Endothelial cell of umbilical vein (primary cell): ENCODE results near the gene GALNT1. TPM values are rescaled to one million over a fixed set of nuclear protein-coding genes. Genes with fewer than 3 reads are reported as not detected.

ENCODE experiments used
- Bru-seq: library from RNA; stranded (reverse); fragments of 400-500 nt; gene quantifications from one replicate; lab custom pipeline; 2021; lab: Mats Ljungman, UMichigan
- BruChase-seq, 2 experiments: library from RNA; stranded (reverse); fragments of 400-500 nt; gene quantifications; one replicate each; lab custom pipeline; 2021; lab: Mats Ljungman, UMichigan
- BruUV-seq: library from RNA; stranded (reverse); fragments of 400-500 nt; replicated peaks from 2 replicates; lab custom pipeline; 2021; lab: Mats Ljungman, UMichigan
- CTCF ChIA-PET: fragments of 300-600, 350-600 bp; sonication (Branson Sonifier 250); formaldehyde crosslinking; loops from one replicate; lab custom pipeline; 2021; ENCODE audit warnings: antibody characterized with exemption, inconsistent platforms; lab: Charles Lee
- POLR2A ChIA-PET: fragments of 300-600, 350-600 bp; sonication (Branson Sonifier 250); formaldehyde crosslinking; loops from one replicate; lab custom pipeline; 2021; ENCODE audit warnings: antibody characterized with exemption, inconsistent platforms; lab: Charles Lee
- DNase-seq: peaks from one replicate; pipeline ENCODE4 v3.0.0-alpha.2; 2011; ENCODE audit warnings: low read depth, low spot score
- FAIRE-seq: peaks from 2 replicates; lab custom pipeline; 2011; peaks lifted over from hg19 to GRCh38; lab: Jason Lieb, UNC
- H2AFZ ChIP-seq: 2 replicates; pipeline ENCODE4 v1.6.0; 2012; ENCODE audit warnings: low read depth, low read length, control low read depth, inconsistent platforms
- H3K27ac ChIP-seq: 2 replicates; pipeline ENCODE4 v1.5.1; 2011; ENCODE audit warnings: low read depth, mild to moderate bottlenecking, control low read depth, low read length, moderate library complexity; ENCODE audit not compliant: insufficient read depth
- H3K27me3 ChIP-seq, 2 experiments: 2 replicates each; pipeline versions ENCODE4 v1.6.0 to v1.6.1; 2011; ENCODE audit warnings: low read length in 2 of 2, mixed read lengths in 1 of 2; ENCODE audit not compliant: control insufficient read depth in 2 of 2, insufficient read depth in 2 of 2
- H3K36me3 ChIP-seq, 2 experiments: 2 replicates in 1 of 2; 3 replicates in 1 of 2; pipeline ENCODE4 v1.5.1; 2011; ENCODE audit warnings: low read length in 2 of 2, mild to moderate bottlenecking in 1 of 2, moderate library complexity in 1 of 2; ENCODE audit not compliant: control insufficient read depth in 2 of 2, insufficient read depth in 2 of 2; ENCODE audit errors: extremely low read depth in 1 of 2
- H3K4me1 ChIP-seq: 3 replicates; pipeline ENCODE4 v1.5.1; 2011; ENCODE audit warnings: mild to moderate bottlenecking, low read length; ENCODE audit not compliant: control insufficient read depth, insufficient read depth; ENCODE audit errors: extremely low read depth
- H3K4me2 ChIP-seq: 2 replicates; pipeline ENCODE4 v1.6.1; 2011; ENCODE audit warnings: low read length, control low read depth, mixed read lengths; ENCODE audit not compliant: insufficient read depth
- H3K4me3 ChIP-seq, 3 experiments: fragments of 200-600 bp in 1 of 3; sonication (generic), shearing (Covaris generic) in 1 of 3; replicated peaks in 1 of 3; 2 replicates each; pipeline ENCODE4 v1.5.1; 2011 to 2016; ENCODE audit warnings: control low read depth in 3 of 3, low read length in 3 of 3, mild to moderate bottlenecking in 2 of 3, inconsistent platforms in 1 of 3, low read depth in 1 of 3, moderate library complexity in 1 of 3; ENCODE audit not compliant: insufficient read depth in 1 of 3
- H3K79me2 ChIP-seq: 2 replicates; pipeline ENCODE4 v1.6.0; 2012; ENCODE audit warnings: low read length, inconsistent platforms; ENCODE audit not compliant: control insufficient read depth, insufficient read depth
- H3K9ac ChIP-seq: replicated peaks from 2 replicates; pipeline ENCODE3; 2011; ENCODE audit warnings: low read length, control low read depth; ENCODE audit not compliant: insufficient read depth; ENCODE audit errors: extremely low read depth
- H3K9me1 ChIP-seq: replicated peaks from 3 replicates; pipeline ENCODE4 v1.6.0; 2011; ENCODE audit warnings: mild to moderate bottlenecking, low read length; ENCODE audit not compliant: control insufficient read depth, insufficient read depth; ENCODE audit errors: extremely low read depth
- H3K9me3 ChIP-seq: replicated peaks from 2 replicates; pipeline ENCODE4 v1.5.1; 2012; ENCODE audit warnings: low read length, inconsistent platforms; ENCODE audit not compliant: control insufficient read depth, insufficient read depth
- H4K20me1 ChIP-seq: replicated peaks from 2 replicates; pipeline ENCODE3; 2011; ENCODE audit warnings: mild to moderate bottlenecking, low read length; ENCODE audit not compliant: control insufficient read depth, insufficient read depth; ENCODE audit errors: extremely low read depth
- FOS ChIP-seq: IDR thresholded peaks from 2 replicates; pipeline ENCODE4 v1.6.1; 2011; ENCODE audit warnings: mild to moderate bottlenecking, low read length, moderate library complexity, borderline replicate concordance; ENCODE audit not compliant: insufficient read depth
- POLR2A ChIP-seq: IDR thresholded peaks from 2 replicates; pipeline ENCODE4 v1.6.1; 2012; ENCODE audit warnings: low read depth, mild to moderate bottlenecking, control low read depth, low read length
- dilution Hi-C: fragments of 300-500 bp; cut with MboI; formaldehyde crosslinking; loops from one replicate; pipeline ENCODE4 v1.15.0; 2019; ENCODE audit warnings: low sequenced_read_pairs; ENCODE audit not compliant: extremely low pct_ligation_motif_present
- intact Hi-C: fragments of 100-400 bp; cut with micrococcal nuclease; formaldehyde crosslinking; loops from one replicate; pipeline ENCODE4 v1.10.0; 2022
- long read RNA-seq: library from polyadenylated mRNA; stranded (forward); transcript quantifications from one replicate; pipeline ENCODE4 v2.0.0, GENCODE V29; 2021
- polyA minus RNA-seq, 3 experiments: library from RNA; depleted of rRNA, polyadenylated mRNA; stranded (reverse); fragments of >200 nt; gene quantifications; 1 replicate in 1 of 3; 2 replicates in 2 of 3; pipeline ENCODE4 v1.2.3, GENCODE V29; 2011
- polyA plus RNA-seq, 4 experiments: library from polyadenylated mRNA; depleted of rRNA in 3 of 4; stranded (reverse) in 3 of 4; unstranded in 1 of 4; fragments of >200 nt; gene quantifications; 2 replicates each; pipeline versions ENCODE4 v1.2.1 to v1.2.3, GENCODE V29; 2011 to 2012; ENCODE audit warnings: missing spikeins in 1 of 4
- total RNA-seq: library from RNA; stranded (reverse); gene quantifications from 2 replicates; pipeline ENCODE4 v1.2.3, GENCODE V29; 2021
- TF ChIP-seq, protein P1 (sequence below), 2 donors: IDR thresholded peaks; 1 replicate in 1 of 2; 2 replicates in 1 of 2; pipeline ENCODE4 v1.5.1; 2011; ENCODE audit warnings: low read length in 2 of 2, mild to moderate bottlenecking in 2 of 2, moderate library complexity in 2 of 2, control low read depth in 1 of 2, inconsistent platforms in 1 of 2, low read depth in 1 of 2; ENCODE audit not compliant: insufficient read depth in 1 of 2; ENCODE audit errors: extremely low read depth in 1 of 2
- TF ChIP-seq, protein P2 (sequence below): IDR thresholded peaks from 2 replicates; pipeline ENCODE4 v1.6.1; 2011; ENCODE audit not compliant: insufficient read depth, insufficient read length

GALNT1 gene
- total RNA-seq (337 and 360 TPM in 2 replicates), polyA plus RNA-seq (67.7 and 89.9 TPM in 2 replicates), polyA minus RNA-seq (254 and 269 TPM in 2 replicates), Bru-seq, nascent RNA (percentile 98 among the genes with signal in this experiment), BruChase-seq, experiment 1, labeled RNA remaining after a 6-hour chase (percentile 97 among the genes with signal in this experiment), BruChase-seq, experiment 2, labeled RNA remaining after a 2-hour chase (percentile 93 among the genes with signal in this experiment)
- polyA plus RNA-seq (2011; cell fraction: cytosol; rRNA removed) = 139 and 144 TPM in 2 replicates
- 61.6 and 91.9 TPM in 2 replicates for polyA plus RNA-seq (2011; cell fraction: nucleus; rRNA removed)
- 237 and 304 TPM in 2 replicates for polyA plus RNA-seq (2012)
- polyA minus RNA-seq (2011; cell fraction: cytosol; rRNA and poly(A)+ RNA removed) = 19.5 TPM
- polyA minus RNA-seq (2011; cell fraction: nucleus; rRNA and poly(A)+ RNA removed) = 119 and 168 TPM in 2 replicates
- long read RNA-seq, transcript GALNT1-201 (11 exons, 3,847 nt) = major isoform, 19 of 2,175 reads
- long read RNA-seq, partial matches to known transcripts = 43 of 2,175 reads
- long read RNA-seq, other reads (novel, unspliced or antisense) = 2,113 of 2,175 reads

DNA sequence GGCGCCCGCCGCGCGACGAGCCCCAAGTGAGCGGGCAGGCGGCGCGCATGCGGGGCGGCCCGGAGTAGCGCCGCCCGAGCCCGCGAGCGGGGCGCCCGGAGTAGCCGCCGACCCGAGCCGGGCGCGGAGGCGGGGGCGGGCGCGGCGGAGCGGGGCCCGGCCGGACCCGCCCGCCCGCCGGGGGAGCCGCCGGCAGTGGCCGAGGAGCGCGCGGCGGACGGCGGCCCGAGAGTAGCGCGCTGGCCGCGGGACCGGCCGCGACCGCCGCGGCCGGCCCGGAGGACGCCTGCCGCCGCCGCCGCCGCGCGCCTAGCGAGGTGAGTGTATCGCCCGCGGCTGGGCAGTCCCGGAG lies at the start of gene GALNT1:
Gene GALNT1, plus strand, starts transcription at position 195 of the 352 bp plus-strand sequence. CDS start 72,923 bp downstream, outside the sequence.
- H3K9ac ChIP-seq = peak within 1 kb of the TSS; percentile 93
- no peaks in the 10 kb centered on the region for H3K9me1 ChIP-seq
- BruUV-seq = no TSS peak
- FAIRE-seq (no peak), DNase-seq (no peak)
- H3K27ac ChIP-seq = peak within 1 kb of the TSS; percentile 84
- peaks cover 9% of the 10 kb centered on the region for H4K20me1 ChIP-seq
- H3K36me3 ChIP-seq = no peaks in the 10 kb centered on the region
- H3K27me3 ChIP-seq = no peaks in the 10 kb centered on the region
- H3K4me3 ChIP-seq = peak within 1 kb of the TSS; percentile 94 to 99 (median 99)
- H3K4me2 ChIP-seq = peak within 1 kb of the TSS; percentile 99
- ChIA-PET CTCF (interaction anchor here (1.0 to 2.3 kb wide), 2 partner anchors 35 to 195 kb away, joined by 3 to 10 read pairs; no protein-coding TSS in a partner anchor), POLR2A (interaction anchor here (0.8 kb wide), 1 partner anchor 34 kb away, joined by 3 read pairs; no protein-coding TSS in a partner anchor)
- dilution Hi-C loops = no loop called here
- TF ChIP-seq, protein P1, sequence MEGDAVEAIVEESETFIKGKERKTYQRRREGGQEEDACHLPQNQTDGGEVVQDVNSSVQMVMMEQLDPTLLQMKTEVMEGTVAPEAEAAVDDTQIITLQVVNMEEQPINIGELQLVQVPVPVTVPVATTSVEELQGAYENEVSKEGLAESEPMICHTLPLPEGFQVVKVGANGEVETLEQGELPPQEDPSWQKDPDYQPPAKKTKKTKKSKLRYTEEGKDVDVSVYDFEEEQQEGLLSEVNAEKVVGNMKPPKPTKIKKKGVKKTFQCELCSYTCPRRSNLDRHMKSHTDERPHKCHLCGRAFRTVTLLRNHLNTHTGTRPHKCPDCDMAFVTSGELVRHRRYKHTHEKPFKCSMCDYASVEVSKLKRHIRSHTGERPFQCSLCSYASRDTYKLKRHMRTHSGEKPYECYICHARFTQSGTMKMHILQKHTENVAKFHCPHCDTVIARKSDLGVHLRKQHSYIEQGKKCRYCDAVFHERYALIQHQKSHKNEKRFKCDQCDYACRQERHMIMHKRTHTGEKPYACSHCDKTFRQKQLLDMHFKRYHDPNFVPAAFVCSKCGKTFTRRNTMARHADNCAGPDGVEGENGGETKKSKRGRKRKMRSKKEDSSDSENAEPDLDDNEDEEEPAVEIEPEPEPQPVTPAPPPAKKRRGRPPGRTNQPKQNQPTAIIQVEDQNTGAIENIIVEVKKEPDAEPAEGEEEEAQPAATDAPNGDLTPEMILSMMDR (IDR thresholded peaks at IDR 0.05; ENCODE audit: extremely low read depth in 1 of 2, insufficient read depth in 1 of 2, low read depth in 1 of 2, low read length in 2 of 2) = no peak
- TF ChIP-seq, protein P2, sequence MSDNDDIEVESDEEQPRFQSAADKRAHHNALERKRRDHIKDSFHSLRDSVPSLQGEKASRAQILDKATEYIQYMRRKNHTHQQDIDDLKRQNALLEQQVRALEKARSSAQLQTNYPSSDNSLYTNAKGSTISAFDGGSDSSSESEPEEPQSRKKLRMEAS = no peak
- TF ChIP-seq POLR2A (no peak), FOS (no peak)
- H3K79me2 ChIP-seq = peaks cover 53% of the 10 kb centered on the region
- peak within 1 kb of the TSS; percentile 82 for H2AFZ ChIP-seq
- H3K4me1 ChIP-seq = peaks cover 11% of the 10 kb centered on the region
- no peaks in the 10 kb centered on the region for H3K9me3 ChIP-seq
- intact Hi-C loops = loop anchor here (5.0 to 10.0 kb wide), 3 partner anchors 194 to 393 kb away; partner anchors contain the start of gene RMP24
